Measurements from ENCODE around the gene TRIM22. TPM values are rescaled to one million over a fixed set of nuclear protein-coding genes. Genes with fewer than 3 reads are reported as not detected.

The TRIM22 gene
- total RNA-seq, 1 experiment from 2014 or later = not detected

DNA sequence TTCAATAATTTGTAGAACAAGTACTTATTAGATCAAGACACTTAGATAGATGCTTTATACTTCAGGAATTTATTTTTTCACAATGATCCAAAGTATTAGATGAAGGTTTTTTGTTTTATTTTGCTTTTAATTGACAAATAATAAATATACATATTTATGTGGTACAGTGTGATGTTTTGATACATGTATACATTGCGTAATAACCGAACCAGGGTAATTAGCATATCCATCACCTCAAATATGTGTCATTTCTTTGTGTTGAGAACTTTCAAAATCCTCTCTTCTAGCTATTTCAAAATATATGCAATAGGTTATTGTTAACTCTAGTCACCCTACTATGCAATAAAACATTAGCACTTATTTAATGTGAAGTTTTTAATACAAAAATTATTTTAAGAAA lies 26.1 kb upstream of the TRIM22 start:
- intact Hi-C loops (cut with micrococcal nuclease; ENCODE audit: unreplicated experiment) = no loop called here
- TF ChIP-seq, protein P1, sequence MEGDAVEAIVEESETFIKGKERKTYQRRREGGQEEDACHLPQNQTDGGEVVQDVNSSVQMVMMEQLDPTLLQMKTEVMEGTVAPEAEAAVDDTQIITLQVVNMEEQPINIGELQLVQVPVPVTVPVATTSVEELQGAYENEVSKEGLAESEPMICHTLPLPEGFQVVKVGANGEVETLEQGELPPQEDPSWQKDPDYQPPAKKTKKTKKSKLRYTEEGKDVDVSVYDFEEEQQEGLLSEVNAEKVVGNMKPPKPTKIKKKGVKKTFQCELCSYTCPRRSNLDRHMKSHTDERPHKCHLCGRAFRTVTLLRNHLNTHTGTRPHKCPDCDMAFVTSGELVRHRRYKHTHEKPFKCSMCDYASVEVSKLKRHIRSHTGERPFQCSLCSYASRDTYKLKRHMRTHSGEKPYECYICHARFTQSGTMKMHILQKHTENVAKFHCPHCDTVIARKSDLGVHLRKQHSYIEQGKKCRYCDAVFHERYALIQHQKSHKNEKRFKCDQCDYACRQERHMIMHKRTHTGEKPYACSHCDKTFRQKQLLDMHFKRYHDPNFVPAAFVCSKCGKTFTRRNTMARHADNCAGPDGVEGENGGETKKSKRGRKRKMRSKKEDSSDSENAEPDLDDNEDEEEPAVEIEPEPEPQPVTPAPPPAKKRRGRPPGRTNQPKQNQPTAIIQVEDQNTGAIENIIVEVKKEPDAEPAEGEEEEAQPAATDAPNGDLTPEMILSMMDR (IDR thresholded peaks at IDR 0.05; ENCODE audit: insufficient read depth in 1 of 2, low read depth in 1 of 2, low read length in 1 of 2, severe bottlenecking in 1 of 2, unreplicated experiment in 1 of 2) = no peak
- ChIA-PET CTCF (interaction anchor here (0.7 kb wide), 1 partner anchor 18 kb away, joined by 4 read pairs; no protein-coding TSS in a partner anchor), POLR2A (no interaction called here)
- Mint-ChIP-seq H3K27me3 (ENCODE audit: insufficient read depth, unreplicated experiment) (no peaks in the 10 kb centered on the region), H3K4me1 (ENCODE audit: low read depth, unreplicated experiment) (no peaks in the 10 kb centered on the region), H3K9me3 (ENCODE audit: unreplicated experiment) (no peaks in the 10 kb centered on the region), H3K27ac (ENCODE audit: unreplicated experiment) (no peak overlapping the region), H3K4me3 (ENCODE audit: unreplicated experiment) (no peak overlapping the region), H3K36me3 (ENCODE audit: insufficient read depth, unreplicated experiment) (peaks cover 18% of the 10 kb centered on the region)
- no peaks in the 10 kb centered on the region for H3K9me3 ChIP-seq
- BruUV-seq (replicated peaks) = no TSS peak
- no peak overlapping the region for H3K4me3 ChIP-seq (ENCODE audit: low read depth, low read length)
- no peaks in the 10 kb centered on the region for H3K4me1 ChIP-seq
- DNase-seq = no peak
- no peaks in the 10 kb centered on the region; the same call in 1 of the 2 replicates for H3K36me3 ChIP-seq (ENCODE audit: control insufficient read depth, insufficient read depth, low read length)
- no peaks in the 10 kb centered on the region for H3K27me3 ChIP-seq (replicated peaks; ENCODE audit: control insufficient read depth, insufficient read depth, low read length)

DNA sequence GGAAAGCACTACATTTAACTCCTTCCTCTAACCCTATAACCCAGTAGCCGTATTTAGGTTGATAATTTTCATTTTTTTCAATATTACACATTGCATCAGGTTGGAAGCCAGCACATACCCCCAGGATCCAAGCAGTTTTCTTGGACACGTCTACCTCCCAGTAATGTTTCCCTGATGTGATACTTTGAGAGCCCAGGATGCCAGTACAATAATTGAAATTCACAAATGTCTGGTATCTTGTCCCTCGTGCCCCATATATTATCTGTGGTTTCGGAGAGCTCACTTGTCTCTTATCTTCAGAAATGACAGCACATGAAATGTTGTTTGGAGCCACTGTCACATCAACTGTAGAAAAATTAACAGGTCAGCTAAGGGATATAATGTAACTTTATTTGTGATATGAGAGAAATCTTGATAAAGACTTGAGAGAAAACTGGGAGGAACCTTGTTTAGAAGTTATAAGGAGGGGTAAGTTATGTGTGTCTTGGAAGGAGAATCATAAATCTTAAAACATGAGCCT lies 24.5 kb upstream of the TRIM22 start:
- H3K27me3 Mint-ChIP-seq (ENCODE audit: insufficient read depth, unreplicated experiment) = no peaks in the 10 kb centered on the region
- Histone ChIP-seq H3K4me1 (no peaks in the 10 kb centered on the region), H3K27me3 (replicated peaks; ENCODE audit: control insufficient read depth, insufficient read depth, low read length) (no peaks in the 10 kb centered on the region), H3K9me3 (no peaks in the 10 kb centered on the region), H3K4me3 (ENCODE audit: low read depth, low read length) (no peak overlapping the region), H3K36me3 (ENCODE audit: control insufficient read depth, insufficient read depth, low read length) (no peaks in the 10 kb centered on the region; the same call in 1 of the 2 replicates)
- H3K9me3 Mint-ChIP-seq (ENCODE audit: unreplicated experiment) = no peaks in the 10 kb centered on the region
- CTCF ChIA-PET = no interaction called here
- no peaks in the 10 kb centered on the region for H3K4me1 Mint-ChIP-seq (ENCODE audit: low read depth, unreplicated experiment)
- intact Hi-C loops (cut with micrococcal nuclease; ENCODE audit: unreplicated experiment) = no loop called here
- peaks cover 28% of the 10 kb centered on the region for H3K36me3 Mint-ChIP-seq (ENCODE audit: insufficient read depth, unreplicated experiment)
- no peak overlapping the region for H3K27ac Mint-ChIP-seq (ENCODE audit: unreplicated experiment)
- POLR2A ChIA-PET = no interaction called here
- no peak overlapping the region for H3K4me3 Mint-ChIP-seq (ENCODE audit: unreplicated experiment)
- TF ChIP-seq, protein P1 (IDR thresholded peaks at IDR 0.05; ENCODE audit: insufficient read depth in 1 of 2, low read depth in 1 of 2, low read length in 1 of 2, severe bottlenecking in 1 of 2, unreplicated experiment in 1 of 2) = no peak
- no TSS peak for BruUV-seq (replicated peaks)
- DNase-seq = no peak

DNA sequence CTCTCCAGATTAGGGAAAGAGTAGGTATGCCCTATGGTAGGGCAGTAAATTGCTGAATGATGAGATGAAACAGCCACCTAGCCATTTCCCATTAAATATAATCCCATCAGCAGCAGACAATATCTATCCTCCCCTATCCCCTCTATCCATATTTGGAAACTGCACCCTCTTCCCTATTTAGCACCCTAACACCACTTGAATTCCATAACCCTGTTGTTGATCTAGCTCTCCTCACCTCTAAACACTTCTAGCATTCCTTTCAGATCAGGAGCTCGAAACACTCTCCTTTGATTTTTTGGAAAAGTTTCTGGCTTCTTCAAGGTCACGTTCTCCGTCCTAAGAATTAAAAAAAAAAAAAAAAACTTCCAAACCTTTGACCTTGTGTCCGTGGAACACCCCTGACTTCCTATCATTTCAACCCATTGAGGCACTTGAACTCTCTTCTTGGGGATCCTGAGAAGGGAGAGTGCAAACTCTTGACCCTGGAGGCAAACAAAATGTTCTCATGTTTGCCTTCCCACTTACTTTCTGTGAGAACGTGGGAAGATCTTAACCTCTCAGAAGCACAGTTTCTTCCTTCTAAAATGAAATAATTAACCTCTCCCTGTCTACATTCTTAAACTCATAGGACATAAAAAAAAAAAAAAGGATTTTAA lies 23.7 kb upstream of the TRIM22 start:
- H3K36me3 Mint-ChIP-seq (ENCODE audit: insufficient read depth, unreplicated experiment) = peaks cover 34% of the 10 kb centered on the region
- no peaks in the 10 kb centered on the region for H3K4me1 Mint-ChIP-seq (ENCODE audit: low read depth, unreplicated experiment)
- Histone ChIP-seq H3K4me3 (ENCODE audit: low read depth, low read length) (no peak overlapping the region), H3K9me3 (no peaks in the 10 kb centered on the region), H3K4me1 (no peaks in the 10 kb centered on the region), H3K27me3 (replicated peaks; ENCODE audit: control insufficient read depth, insufficient read depth, low read length) (no peaks in the 10 kb centered on the region), H3K36me3 (ENCODE audit: control insufficient read depth, insufficient read depth, low read length) (no peaks in the 10 kb centered on the region; the same call in 1 of the 2 replicates)
- no peak overlapping the region for H3K4me3 Mint-ChIP-seq (ENCODE audit: unreplicated experiment)
- H3K9me3 Mint-ChIP-seq (ENCODE audit: unreplicated experiment) = no peaks in the 10 kb centered on the region
- no TSS peak for BruUV-seq (replicated peaks)
- intact Hi-C loops (cut with micrococcal nuclease; ENCODE audit: unreplicated experiment) = no loop called here
- DNase-seq = no peak
- ChIA-PET CTCF (no interaction called here), POLR2A (no interaction called here)
- TF ChIP-seq, protein P1 (IDR thresholded peaks at IDR 0.05; ENCODE audit: insufficient read depth in 1 of 2, low read depth in 1 of 2, low read length in 1 of 2, severe bottlenecking in 1 of 2, unreplicated experiment in 1 of 2) = no peak
- H3K27me3 Mint-ChIP-seq (ENCODE audit: insufficient read depth, unreplicated experiment) = no peaks in the 10 kb centered on the region
- no peak overlapping the region for H3K27ac Mint-ChIP-seq (ENCODE audit: unreplicated experiment)
